Stomach smooth muscle (tissue), 2 donors: ENCODE data around the gene PDE4B.

Experiments
- H3K27ac ChIP-seq: one replicate; pipeline ENCODE4 v1.7.0; 2013; ENCODE audit warnings: mild to moderate bottlenecking, low read length, inconsistent platforms
- H3K27me3 ChIP-seq, 2 donors: one replicate each; pipeline ENCODE4 v1.7.0; 2013; ENCODE audit warnings: low read length in 2 of 2; ENCODE audit not compliant: insufficient read depth in 2 of 2, control insufficient read depth in 1 of 2
- H3K36me3 ChIP-seq, 2 donors: one replicate each; pipeline ENCODE4 v1.7.0; 2013; ENCODE audit warnings: low read length in 2 of 2; ENCODE audit not compliant: control insufficient read depth in 2 of 2, insufficient read depth in 2 of 2
- H3K4me1 ChIP-seq: one replicate; pipeline ENCODE4 v1.7.0; 2013; ENCODE audit warnings: low read length; ENCODE audit not compliant: control insufficient read depth, insufficient read depth
- H3K4me3 ChIP-seq, 2 donors: one replicate each; pipeline ENCODE4 v1.7.0; 2013; ENCODE audit warnings: low read length in 2 of 2
- H3K9ac ChIP-seq, 2 donors: one replicate each; pipeline ENCODE4 v1.7.0; 2013; ENCODE audit warnings: low read length in 2 of 2, mild to moderate bottlenecking in 1 of 2
- H3K9me3 ChIP-seq, 2 donors: one replicate each; pipeline ENCODE4 v1.7.0; 2013; ENCODE audit warnings: low read length in 2 of 2; ENCODE audit not compliant: control insufficient read depth in 2 of 2
- donor health status: healthy.
- donor health status: Pancreatic carcinoma.

Gene PDE4B

DNA sequence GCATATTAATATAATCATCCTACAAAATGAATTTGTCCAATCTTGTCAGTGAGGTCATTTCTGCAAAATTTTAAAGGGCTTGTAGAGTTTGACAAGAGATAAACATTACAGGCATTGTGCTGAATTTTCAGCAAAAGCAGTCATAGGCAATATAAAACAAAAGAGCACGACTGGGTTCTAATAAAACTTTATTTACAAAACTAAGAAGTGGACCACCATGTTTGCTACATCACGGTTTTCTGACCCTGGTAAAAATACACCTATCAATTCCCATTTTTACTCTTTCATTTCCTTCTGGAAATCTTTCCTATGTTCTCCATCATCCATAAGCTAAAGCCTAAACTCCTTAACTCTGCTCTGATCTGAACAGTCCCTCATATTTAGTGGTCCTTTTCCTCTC is 511.4 kb downstream of the PDE4B start:
- Histone ChIP-seq H3K4me1 (no peaks in the 10 kb centered on the region), H3K36me3 (no peaks in the 10 kb centered on the region), H3K27me3 (no peaks in the 10 kb centered on the region), H3K4me3 (no peak overlapping the region), H3K9ac (no peak overlapping the region), H3K27ac (no peak overlapping the region), H3K9me3 (no peaks in the 10 kb centered on the region)

GRCh38 chr1:66305927-66306326 is 513.2 kb downstream of the PDE4B start:
- H3K9me3 ChIP-seq = no peaks in the 10 kb centered on the region
- H3K27ac ChIP-seq = no peak overlapping the region
- no peaks in the 10 kb centered on the region for H3K4me1 ChIP-seq
- H3K9ac ChIP-seq = no peak overlapping the region
- no peaks in the 10 kb centered on the region for H3K27me3 ChIP-seq
- no peaks in the 10 kb centered on the region for H3K36me3 ChIP-seq
- no peak overlapping the region for H3K4me3 ChIP-seq

GRCh38 chr1:66309006-66309741 is 516.5 kb downstream of the PDE4B start:
- Histone ChIP-seq H3K9me3 (no peaks in the 10 kb centered on the region), H3K4me1 (no peaks in the 10 kb centered on the region), H3K36me3 (no peaks in the 10 kb centered on the region), H3K27ac (no peak overlapping the region), H3K4me3 (no peak overlapping the region), H3K27me3 (no peaks in the 10 kb centered on the region), H3K9ac (no peak overlapping the region)

GRCh38 chr1:66311092-66311491 is 518.4 kb downstream of the PDE4B start:
- H3K27me3 ChIP-seq = no peaks in the 10 kb centered on the region
- no peak overlapping the region for H3K9ac ChIP-seq
- no peaks in the 10 kb centered on the region for H3K36me3 ChIP-seq
- no peak overlapping the region for H3K27ac ChIP-seq
- no peak overlapping the region for H3K4me3 ChIP-seq
- no peaks in the 10 kb centered on the region for H3K4me1 ChIP-seq
- no peaks in the 10 kb centered on the region for H3K9me3 ChIP-seq

DNA sequence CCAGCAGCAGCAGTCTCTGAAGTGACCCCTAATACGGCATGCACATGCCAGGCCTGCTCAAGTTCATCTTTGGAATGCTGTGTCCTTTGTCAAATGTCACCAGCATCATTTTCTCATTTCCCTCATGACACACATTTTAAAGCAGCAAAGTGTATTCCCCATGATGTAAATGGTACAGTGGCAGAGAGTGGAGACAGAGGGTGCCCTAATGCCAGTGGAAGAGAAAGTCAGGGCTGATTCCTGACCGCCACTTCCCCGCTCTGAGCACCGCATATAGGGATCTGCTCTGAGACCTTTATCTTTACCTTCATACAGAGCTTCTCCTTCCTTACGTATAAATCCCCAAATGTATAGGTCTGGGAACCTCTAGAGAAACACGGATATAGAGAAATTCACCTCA is 518.9 kb downstream of the PDE4B start:
- H3K4me1 ChIP-seq = no peaks in the 10 kb centered on the region
- no peak overlapping the region for H3K27ac ChIP-seq
- H3K36me3 ChIP-seq = no peaks in the 10 kb centered on the region
- no peak overlapping the region for H3K9ac ChIP-seq
- no peaks in the 10 kb centered on the region for H3K9me3 ChIP-seq
- no peaks in the 10 kb centered on the region for H3K27me3 ChIP-seq
- no peak overlapping the region for H3K4me3 ChIP-seq

- peaks cover 4% of the 10 kb centered on the region for H3K4me1 ChIP-seq
- no peak overlapping the region for H3K27ac ChIP-seq
- no peaks in the 10 kb centered on the region for H3K36me3 ChIP-seq
- H3K9me3 ChIP-seq = no peaks in the 10 kb centered on the region
- H3K9ac ChIP-seq = no peak overlapping the region
- H3K4me3 ChIP-seq = no peak overlapping the region
- no peaks in the 10 kb centered on the region for H3K27me3 ChIP-seq
These were observed 519.7 kb downstream of the PDE4B start for GRCh38 chr1:66312271-66312990.

- H3K9me3 ChIP-seq = no peaks in the 10 kb centered on the region
- no peaks in the 10 kb centered on the region for H3K27me3 ChIP-seq
- H3K4me3 ChIP-seq = no peak overlapping the region
- H3K36me3 ChIP-seq = no peaks in the 10 kb centered on the region
- peaks cover 4% of the 10 kb centered on the region for H3K4me1 ChIP-seq
- H3K9ac ChIP-seq = no peak overlapping the region
- H3K27ac ChIP-seq = no peak overlapping the region
These were observed 520.7 kb downstream of the PDE4B start for GRCh38 chr1:66313429-66313828.

DNA sequence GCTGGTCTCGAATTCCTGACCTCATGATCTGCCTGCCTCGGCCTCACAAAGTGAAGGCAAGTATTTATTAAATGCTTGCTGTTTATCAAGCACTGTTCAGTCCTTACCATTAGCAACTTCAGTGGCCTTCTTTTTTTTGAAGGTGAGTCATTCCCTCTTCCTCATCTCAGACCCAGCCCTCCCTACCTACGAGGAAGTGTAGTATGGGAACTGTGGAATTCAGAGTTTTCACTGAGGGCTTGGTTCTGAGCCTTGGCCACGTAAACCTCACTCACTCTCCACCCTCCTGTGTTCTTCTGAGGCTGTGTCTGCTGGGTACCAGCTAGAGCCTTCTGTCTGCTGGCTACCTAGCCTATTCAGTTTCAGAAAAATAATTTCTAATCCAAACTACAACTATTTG is 523.0 kb downstream of the PDE4B start:
- no peaks in the 10 kb centered on the region for H3K27me3 ChIP-seq
- no peak overlapping the region for H3K27ac ChIP-seq
- peaks cover 4% of the 10 kb centered on the region for H3K4me1 ChIP-seq
- no peak overlapping the region for H3K9ac ChIP-seq
- no peak overlapping the region for H3K4me3 ChIP-seq
- no peaks in the 10 kb centered on the region for H3K36me3 ChIP-seq
- H3K9me3 ChIP-seq = no peaks in the 10 kb centered on the region

GRCh38 chr1:66316464-66317247 is 524.0 kb downstream of the PDE4B start:
- H3K4me3 ChIP-seq = no peak overlapping the region

DNA sequence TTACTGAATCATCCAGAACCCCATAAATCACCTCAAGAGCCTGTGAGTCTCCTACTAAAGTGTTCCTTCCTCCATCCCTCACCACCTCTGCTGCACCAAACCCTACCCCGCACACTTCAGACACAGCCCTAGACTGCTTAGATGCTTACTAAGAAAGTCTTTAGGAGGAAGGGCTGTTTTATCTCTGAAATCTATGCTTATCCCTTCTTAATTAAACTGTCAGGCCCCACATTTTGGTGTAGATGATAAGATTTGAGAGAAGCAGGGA is 524.5 kb downstream of the PDE4B start:
- Histone ChIP-seq H3K4me1 (peaks cover 4% of the 10 kb centered on the region), H3K27ac (peak overlapping the region; percentile 81), H3K9me3 (no peaks in the 10 kb centered on the region), H3K4me3 (no peak overlapping the region), H3K36me3 (no peaks in the 10 kb centered on the region), H3K27me3 (no peaks in the 10 kb centered on the region), H3K9ac (peak overlapping the region in 1 of 2 donors; percentile 52)

More at GRCh38 chr1:66316464-66317247, 524.0 kb downstream of the PDE4B start:
- H3K4me1 ChIP-seq = peaks cover 4% of the 10 kb centered on the region
- H3K9ac ChIP-seq = peak overlapping the region; percentile 32 to 52
- H3K27me3 ChIP-seq = no peaks in the 10 kb centered on the region
- no peaks in the 10 kb centered on the region for H3K9me3 ChIP-seq
- no peaks in the 10 kb centered on the region for H3K36me3 ChIP-seq
- peak overlapping the region; percentile 81 for H3K27ac ChIP-seq
